Type B pancreatic cell (in vitro differentiated cells): Measurements from ENCODE around the gene AURKAIP1. TPM values are rescaled to one million over a fixed set of nuclear protein-coding genes. Genes with fewer than 3 reads are reported as not detected.

Experiments
- DNase-seq: peaks from one replicate; pipeline ENCODE4 v3.0.0; 2021; ENCODE audit warnings: mixed read lengths; ENCODE audit not compliant: unreplicated experiment; ENCODE audit errors: extremely low spot score
- H3K27ac Mint-ChIP-seq: 2 replicates; pipeline ENCODE4 v1.8.0; 2021; ENCODE audit warnings: mild to moderate bottlenecking, mixed read lengths
- H3K27me3 Mint-ChIP-seq: 2 replicates; pipeline ENCODE4 v1.8.0; 2021; ENCODE audit warnings: mixed read lengths
- H3K36me3 Mint-ChIP-seq: 2 replicates; pipeline ENCODE4 v1.8.0; 2021; ENCODE audit warnings: mixed read lengths
- H3K4me1 Mint-ChIP-seq: one replicate; pipeline ENCODE4 v1.8.0; 2021; ENCODE audit warnings: mixed read lengths; ENCODE audit not compliant: unreplicated experiment
- H3K4me3 Mint-ChIP-seq: 2 replicates; pipeline ENCODE4 v1.8.0; 2021; ENCODE audit warnings: mild to moderate bottlenecking, mixed read lengths
- H3K9me3 Mint-ChIP-seq: 2 replicates; pipeline ENCODE4 v1.8.0; 2021; ENCODE audit warnings: mixed read lengths
- CTCF ChIP-seq: fragments of 200-600 bp; sonication (generic); conservative IDR thresholded peaks from 2 replicates; pipeline ENCODE4 v1.5.0; 2021; ENCODE audit warnings: antibody characterized with exemption, mild to moderate bottlenecking
- microRNA-seq: library from miRNA; unstranded; fragments of <30 nt; microRNA quantifications from one replicate; pipeline ENCODE4, GENCODE V29; 2020
- total RNA-seq: library from RNA; stranded (reverse); gene quantifications from 2 replicates; pipeline ENCODE4 v1.2.1, GENCODE V29; 2021; ENCODE audit warnings: low replicate concordance

AURKAIP1 gene
- total RNA-seq, 1 donor from 2014 or later, result 122 TPM

GRCh38 chr1:1327291-1327690 is 47.7 kb downstream of the AURKAIP1 start:
- DNase-seq, result no peak
- Mint-ChIP-seq H3K4me1 (peaks cover 8% of the 10 kb centered on the region), H3K27ac (no peak overlapping the region), H3K36me3 (no peaks in the 10 kb centered on the region), H3K4me3 (peak overlapping the region; percentile 65), H3K9me3 (no peaks in the 10 kb centered on the region), H3K27me3 (no peaks in the 10 kb centered on the region)
- no peak for TF ChIP-seq CTCF

- peak overlapping the region; percentile 82 for H3K4me3 Mint-ChIP-seq
- H3K4me1 Mint-ChIP-seq, result peaks cover 11% of the 10 kb centered on the region
- H3K36me3 Mint-ChIP-seq, result no peaks in the 10 kb centered on the region
- no peak for DNase-seq
- H3K9me3 Mint-ChIP-seq, result no peaks in the 10 kb centered on the region
- TF ChIP-seq CTCF, result no peak
- H3K27ac Mint-ChIP-seq, result peak overlapping the region; percentile 31
- H3K27me3 Mint-ChIP-seq, result no peaks in the 10 kb centered on the region
Measured at GRCh38 chr1:1326075-1326605, 48.9 kb downstream of the AURKAIP1 start.

GRCh38 chr1:1325288-1326074 is 49.5 kb downstream of the AURKAIP1 start:
- Mint-ChIP-seq H3K27ac (peak overlapping the region; percentile 64), H3K4me1 (peaks cover 11% of the 10 kb centered on the region), H3K4me3 (peak overlapping the region; percentile 82), H3K27me3 (no peaks in the 10 kb centered on the region), H3K36me3 (no peaks in the 10 kb centered on the region), H3K9me3 (no peaks in the 10 kb centered on the region)
- no peak for DNase-seq
- no peak for TF ChIP-seq CTCF

- H3K9me3 Mint-ChIP-seq, result no peaks in the 10 kb centered on the region
- no peak for TF ChIP-seq CTCF
- H3K36me3 Mint-ChIP-seq, result no peaks in the 10 kb centered on the region
- no peaks in the 10 kb centered on the region for H3K27me3 Mint-ChIP-seq
- H3K27ac Mint-ChIP-seq, result peak within 1 kb of the TSS; percentile 85
- peaks cover 11% of the 10 kb centered on the region for H3K4me1 Mint-ChIP-seq
- peak; percentile 98 for DNase-seq
- H3K4me3 Mint-ChIP-seq, result peak within 1 kb of the TSS; percentile 92
Measured at GRCh38 chr1:1324524-1325287, 50.3 kb downstream of the AURKAIP1 start, which contains the start of the genes CPTP and INTS11. TSS of gene CPTP (plus strand) at chr1:1324802. CDS start at chr1:1326911, 2,109 bp downstream. TSS of gene INTS11 (minus strand) at chr1:1324660. CDS start at chr1:1324608, 52 bp downstream.

- peak overlapping the region; percentile 88 for H3K4me3 Mint-ChIP-seq
- peaks cover 11% of the 10 kb centered on the region for H3K4me1 Mint-ChIP-seq
- no peaks in the 10 kb centered on the region for H3K9me3 Mint-ChIP-seq
- no peak for DNase-seq
- no peaks in the 10 kb centered on the region for H3K36me3 Mint-ChIP-seq
- H3K27me3 Mint-ChIP-seq, result no peaks in the 10 kb centered on the region
- no peak for TF ChIP-seq CTCF
- H3K27ac Mint-ChIP-seq, result peak overlapping the region; percentile 77
Measured at GRCh38 chr1:1324084-1324523, 50.9 kb downstream of the AURKAIP1 start.

Small RNAs within 50 kb of the gene (microRNA-seq; reads per million reads assigned to microRNA genes)
- not detected for gene MIR6808

Other genes starting within 250 kb of the AURKAIP1 start
- 0.88 and 1.4 TPM in 2 replicates for gene TTLL10, start 201.3 kb downstream of the AURKAIP1 start, total RNA-seq
- gene TNFRSF18, start 168.6 kb downstream of the AURKAIP1 start, total RNA-seq, result 0.38 TPM in 1 of 2 replicates, not detected in the other
- 0.31 TPM in 1 of 2 replicates, not detected in the other for gene TNFRSF4, start 161.1 kb downstream of the AURKAIP1 start, total RNA-seq
- gene SDF4, start 143.2 kb downstream of the AURKAIP1 start, total RNA-seq, result 116 and 136 TPM in 2 replicates
- gene B3GALT6, start 143.0 kb downstream of the AURKAIP1 start, total RNA-seq, result 19.5 and 30.2 TPM in 2 replicates
- 2.5 TPM in 2 replicates for gene C1QTNF12, start 128.5 kb downstream of the AURKAIP1 start, total RNA-seq
- gene UBE2J2, start 101.4 kb downstream of the AURKAIP1 start, total RNA-seq, result 56.5 and 73.8 TPM in 2 replicates
- gene SCNN1D, start 94.8 kb downstream of the AURKAIP1 start, total RNA-seq, result 2.7 and 13.5 TPM in 2 replicates
- 93.9 and 103 TPM in 2 replicates for gene ACAP3, start 67.3 kb downstream of the AURKAIP1 start, total RNA-seq
- 20.4 and 25.5 TPM in 2 replicates for gene PUSL1, start 66.6 kb downstream of the AURKAIP1 start, total RNA-seq
- 127 and 138 TPM in 2 replicates for gene INTS11, start 50.5 kb downstream of the AURKAIP1 start, total RNA-seq
- gene CPTP, start 50.4 kb downstream of the AURKAIP1 start, total RNA-seq, result 24.2 and 28.5 TPM in 2 replicates
- 0.83 and 0.89 TPM in 2 replicates for gene TAS1R3, start 43.9 kb downstream of the AURKAIP1 start, total RNA-seq
- gene DVL1, start 25.8 kb downstream of the AURKAIP1 start, total RNA-seq, result 62.8 and 63.5 TPM in 2 replicates
- gene MXRA8, start 16.7 kb downstream of the AURKAIP1 start, total RNA-seq, result 17.6 and 78.1 TPM in 2 replicates
- 194 and 298 TPM in 2 replicates for gene CCNL2, start 24.1 kb upstream of the AURKAIP1 start, total RNA-seq
- gene MRPL20, start 32.1 kb upstream of the AURKAIP1 start, total RNA-seq, result 98.9 and 108 TPM in 2 replicates
- gene ANKRD65, start 46.1 kb upstream of the AURKAIP1 start, total RNA-seq, result 7.6 and 11.1 TPM in 2 replicates
- 44.5 and 49.9 TPM in 2 replicates for gene VWA1, start 60.5 kb upstream of the AURKAIP1 start, total RNA-seq
- 1.8 and 2.4 TPM in 2 replicates for gene ATAD3C, start 74.5 kb upstream of the AURKAIP1 start, total RNA-seq
- gene ATAD3B, start 96.6 kb upstream of the AURKAIP1 start, total RNA-seq, result 37.2 and 44.3 TPM in 2 replicates
- 37.8 and 39.8 TPM in 2 replicates for gene ATAD3A, start 137.0 kb upstream of the AURKAIP1 start, total RNA-seq
- 3.1 and 10.3 TPM in 2 replicates for gene TMEM240, start 165.4 kb upstream of the AURKAIP1 start, total RNA-seq
- gene SSU72, start 199.7 kb upstream of the AURKAIP1 start, total RNA-seq, result 117 and 126 TPM in 2 replicates
- 8.9 and 9.3 TPM in 2 replicates for gene FNDC10, start 224.9 kb upstream of the AURKAIP1 start, total RNA-seq
- gene MIB2, start 240.3 kb upstream of the AURKAIP1 start, total RNA-seq, result 73.6 and 114 TPM in 2 replicates